ENCODE data around the gene ATR. TPM values are rescaled to one million over a fixed set of nuclear protein-coding genes. Genes with fewer than 3 reads are reported as not detected.

The ATR gene
- total and polyA plus RNA-seq, 9 of the 15 experiments (the other 6 are each of a cell fraction or from before 2014, with no cell fraction given) = 18.0 to 37.8 (median 23.2) TPM

DNA sequence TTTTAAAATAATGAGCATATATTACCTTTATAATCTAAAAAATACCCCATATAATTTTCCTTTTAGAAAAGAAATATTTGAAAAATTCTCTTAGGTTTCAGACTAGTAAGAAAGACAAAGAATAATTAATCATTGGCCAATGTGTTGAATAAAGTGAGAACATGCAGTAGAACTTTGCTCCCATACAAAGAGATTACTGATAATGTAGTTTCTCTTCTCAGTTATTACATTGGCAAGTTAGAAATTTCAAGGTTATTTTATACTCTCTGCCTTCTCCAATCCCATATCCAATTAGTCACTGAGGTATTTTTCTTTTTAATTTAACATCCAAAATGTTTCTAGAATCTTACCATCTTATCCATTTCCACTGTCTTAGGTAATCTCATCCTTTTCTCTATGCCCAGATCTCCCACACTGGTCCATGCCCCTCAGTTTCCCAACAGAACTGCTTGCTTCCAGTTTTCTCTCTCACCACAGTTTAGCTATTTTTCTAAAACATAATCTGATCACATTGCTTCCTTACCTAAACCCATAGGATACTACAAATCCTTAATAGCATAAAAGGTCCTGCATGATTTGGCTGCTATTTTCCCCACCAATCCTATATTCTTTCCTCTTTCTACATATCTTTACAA, 141.5 kb downstream of the ATR start:
- no peak for ATAC-seq
- in situ Hi-C loops (cut with MboI) = no loop called here
- TF ChIP-seq, protein P1, sequence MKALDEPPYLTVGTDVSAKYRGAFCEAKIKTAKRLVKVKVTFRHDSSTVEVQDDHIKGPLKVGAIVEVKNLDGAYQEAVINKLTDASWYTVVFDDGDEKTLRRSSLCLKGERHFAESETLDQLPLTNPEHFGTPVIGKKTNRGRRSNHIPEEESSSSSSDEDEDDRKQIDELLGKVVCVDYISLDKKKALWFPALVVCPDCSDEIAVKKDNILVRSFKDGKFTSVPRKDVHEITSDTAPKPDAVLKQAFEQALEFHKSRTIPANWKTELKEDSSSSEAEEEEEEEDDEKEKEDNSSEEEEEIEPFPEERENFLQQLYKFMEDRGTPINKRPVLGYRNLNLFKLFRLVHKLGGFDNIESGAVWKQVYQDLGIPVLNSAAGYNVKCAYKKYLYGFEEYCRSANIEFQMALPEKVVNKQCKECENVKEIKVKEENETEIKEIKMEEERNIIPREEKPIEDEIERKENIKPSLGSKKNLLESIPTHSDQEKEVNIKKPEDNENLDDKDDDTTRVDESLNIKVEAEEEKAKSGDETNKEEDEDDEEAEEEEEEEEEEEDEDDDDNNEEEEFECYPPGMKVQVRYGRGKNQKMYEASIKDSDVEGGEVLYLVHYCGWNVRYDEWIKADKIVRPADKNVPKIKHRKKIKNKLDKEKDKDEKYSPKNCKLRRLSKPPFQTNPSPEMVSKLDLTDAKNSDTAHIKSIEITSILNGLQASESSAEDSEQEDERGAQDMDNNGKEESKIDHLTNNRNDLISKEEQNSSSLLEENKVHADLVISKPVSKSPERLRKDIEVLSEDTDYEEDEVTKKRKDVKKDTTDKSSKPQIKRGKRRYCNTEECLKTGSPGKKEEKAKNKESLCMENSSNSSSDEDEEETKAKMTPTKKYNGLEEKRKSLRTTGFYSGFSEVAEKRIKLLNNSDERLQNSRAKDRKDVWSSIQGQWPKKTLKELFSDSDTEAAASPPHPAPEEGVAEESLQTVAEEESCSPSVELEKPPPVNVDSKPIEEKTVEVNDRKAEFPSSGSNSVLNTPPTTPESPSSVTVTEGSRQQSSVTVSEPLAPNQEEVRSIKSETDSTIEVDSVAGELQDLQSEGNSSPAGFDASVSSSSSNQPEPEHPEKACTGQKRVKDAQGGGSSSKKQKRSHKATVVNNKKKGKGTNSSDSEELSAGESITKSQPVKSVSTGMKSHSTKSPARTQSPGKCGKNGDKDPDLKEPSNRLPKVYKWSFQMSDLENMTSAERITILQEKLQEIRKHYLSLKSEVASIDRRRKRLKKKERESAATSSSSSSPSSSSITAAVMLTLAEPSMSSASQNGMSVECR (CRISPR knock-in tag; IDR thresholded peaks at IDR 0.05) = no peak
- TF ChIP-seq PKNOX1 (IDR thresholded peaks at IDR 0.05) (no peak), NCOA6 (IDR thresholded peaks at IDR 0.05) (no peak), FIP1L1 (IDR thresholded peaks at IDR 0.05; ENCODE audit: low read depth, low read length, poor library complexity, severe bottlenecking) (no peak), ZNF318 (IDR thresholded peaks at IDR 0.05; ENCODE audit: borderline replicate concordance in 1 of 2, low read depth in 1 of 2) (no peak)

More for the DNA sequence above, 141.5 kb downstream of the ATR start:
- H4K20me1 ChIP-seq (replicated peaks; ENCODE audit: control insufficient read depth, insufficient read depth, low read length) = no peaks in the 10 kb centered on the region
- H3K9ac ChIP-seq (ENCODE audit: insufficient read depth in 1 of 2, low read depth in 2 of 2, low read length in 2 of 2) = no peak overlapping the region
- H3K9me1 ChIP-seq (ENCODE audit: control insufficient read depth, insufficient read depth, low read length) = no peaks in the 10 kb centered on the region
- H3K9me3 ChIP-seq (replicated peaks; ENCODE audit: control insufficient read depth, insufficient read depth, low read depth, low read length) = no peaks in the 10 kb centered on the region
- peaks cover 81% of the 10 kb centered on the region for H3K79me2 ChIP-seq (ENCODE audit: control insufficient read depth, insufficient read depth, low read length)
- intact Hi-C loops (cut with micrococcal nuclease) = no loop called here
- H3K36me3 ChIP-seq (ENCODE audit: control insufficient read depth, insufficient read depth, low read length) = peaks cover 13% of the 10 kb centered on the region; the same call in 2 of the 3 replicates
- H3K4me3 ChIP-seq = no peak overlapping the region
- no peaks in the 10 kb centered on the region for H3K27me3 ChIP-seq (ENCODE audit: control insufficient read depth in 2 of 2, insufficient read depth in 2 of 2, low read length in 2 of 2)
- ChIA-PET POLR2A (no interaction called here), CTCF (ENCODE audit: low intra/inter-chr PET ratio) (no interaction called here)
- peaks cover 4 to 6% of the 10 kb centered on the region in 2 experiments; a peak in 3 of 5 replicates for H3K4me1 ChIP-seq (replicated peaks in 1 of 2; ENCODE audit: control insufficient read depth in 2 of 2, insufficient read depth in 2 of 2, low read length in 2 of 2)
- no peak overlapping the region for H3K4me2 ChIP-seq (ENCODE audit: insufficient read depth, low read length)
- no peak overlapping the region for H3K27ac ChIP-seq (ENCODE audit: extremely low read depth, low read depth, low read length)
- no peak for DNase-seq (ENCODE audit: extremely low read depth in 1 of 4, low spot score in 3 of 4)
- BruUV-seq (replicated peaks) = no TSS peak
- no peak for FAIRE-seq
- H2AFZ ChIP-seq (ENCODE audit: low read depth, low read length) = no peak overlapping the region
